ENCODE data around the gene TNFRSF11A.

- TF ChIP-seq CTCF (IDR thresholded peaks at IDR 0.05 in 4 of 5, conservative IDR thresholded peaks at IDR 0.05 in 1 of 5) (no peak), POLR2A (IDR thresholded peaks at IDR 0.05) (no peak)
These were observed 21.4 kb downstream of the TNFRSF11A start for GRCh38 chr18:62346333-62347088.

Data from gastrocnemius medialis (tissue), 4 donors.